Mammary epithelial cell (primary cell): ENCODE results near the gene LBHD2.

ENCODE experiments used
- CTCF ChIP-seq, 2 donors: IDR thresholded peaks in 1 of 2; conservative IDR thresholded peaks in 1 of 2; 2 replicates each; pipeline ENCODE4 v1.5.1; 2011 to 2012; ENCODE audit warnings: inconsistent platforms in 2 of 2, low read length in 2 of 2, mild to moderate bottlenecking in 2 of 2, control low read depth in 1 of 2, low read depth in 1 of 2; ENCODE audit not compliant: insufficient read depth in 1 of 2; ENCODE audit errors: extremely low read depth in 1 of 2
- EZH2 ChIP-seq: IDR thresholded peaks from 2 replicates; pipeline ENCODE4 v1.6.1; 2012; ENCODE audit warnings: low read length, inconsistent platforms, borderline replicate concordance

GRCh38 chr14:103130965-103131364, 47.0 kb downstream of the LBHD2 start:
- TF ChIP-seq CTCF (conservative IDR thresholded peaks at IDR 0.05 in 1 of 2, IDR thresholded peaks at IDR 0.05 in 1 of 2; ENCODE audit: extremely low read depth in 1 of 2, insufficient read depth in 1 of 2, low read depth in 1 of 2, low read length in 2 of 2) (no peak), EZH2 (no peak)
